ENCODE results near the gene RNF227.

GRCh38 chr17:7927596-7927995 lies 11.5 kb upstream of the RNF227 start:
- no peak for TF ChIP-seq CTCF (IDR thresholded peaks at IDR 0.05)
- no peak for TF ChIP-seq POLR2A (IDR thresholded peaks at IDR 0.05)
